Astrocyte of the cerebellum (primary cell): ENCODE measurements around the gene DOCK1.

ENCODE experiments used
- DNase-seq: peaks from one replicate; pipeline ENCODE4 v3.0.0-alpha.2; 2011; ENCODE audit warnings: low read depth
- H3K4me3 ChIP-seq: 2 replicates; pipeline ENCODE4 v1.5.1; 2011; ENCODE audit warnings: mild to moderate bottlenecking, low read depth, low read length, moderate library complexity
- CTCF ChIP-seq: IDR thresholded peaks from 2 replicates; pipeline ENCODE4 v1.5.1; 2012; ENCODE audit warnings: low read length, low read depth, moderate library complexity, mild to moderate bottlenecking; ENCODE audit errors: missing control alignments
- in situ Hi-C: cut with HindIII; loops from 2 replicates; pipeline ENCODE4 v1.10.0; 2017; ENCODE audit warnings: low sequenced_read_pairs

The DOCK1 gene

GRCh38 chr10:127088908-127089307 is 183.7 kb downstream of the DOCK1 start:
- no peak for DNase-seq
- in situ Hi-C loops = no loop called here
- H3K4me3 ChIP-seq = no peak overlapping the region
- no peak for TF ChIP-seq CTCF

GRCh38 chr10:127089446-127089845 is 184.2 kb downstream of the DOCK1 start:
- no peak overlapping the region for H3K4me3 ChIP-seq
- no peak for DNase-seq
- TF ChIP-seq CTCF = no peak
- in situ Hi-C loops = no loop called here

GRCh38 chr10:127090138-127090537 is 184.9 kb downstream of the DOCK1 start:
- no peak for TF ChIP-seq CTCF
- H3K4me3 ChIP-seq = no peak overlapping the region
- no peak for DNase-seq
- in situ Hi-C loops = no loop called here

GRCh38 chr10:127091354-127091753 is 186.1 kb downstream of the DOCK1 start:
- no peak overlapping the region for H3K4me3 ChIP-seq
- no peak for TF ChIP-seq CTCF
- in situ Hi-C loops = no loop called here
- no peak for DNase-seq

- no peak overlapping the region for H3K4me3 ChIP-seq
- TF ChIP-seq CTCF = no peak
- in situ Hi-C loops = no loop called here
- DNase-seq = peak; percentile 44
Measured at GRCh38 chr10:127092916-127093315, 187.7 kb downstream of the DOCK1 start.

GRCh38 chr10:127094984-127095383 is 189.8 kb downstream of the DOCK1 start:
- DNase-seq = no peak
- no peak overlapping the region for H3K4me3 ChIP-seq
- TF ChIP-seq CTCF = no peak
- in situ Hi-C loops = no loop called here
